PFSK-1 (cell line): Measurements from ENCODE around the gene GAPDHS.

Experiments
- FOXP2 ChIP-seq: optimal IDR thresholded peaks from 2 replicates; pipeline ENCODE3; 2011; ENCODE audit warnings: borderline replicate concordance, control low read depth, inconsistent platforms; ENCODE audit not compliant: insufficient read depth; ENCODE audit errors: extremely low read length, extremely low read depth
- POLR2AphosphoS5 ChIP-seq: IDR thresholded peaks from 2 replicates; pipeline ENCODE4 v1.6.1; 2012; ENCODE audit warnings: low read depth, mild to moderate bottlenecking, control low read depth, low read length, moderate library complexity
- SIN3A ChIP-seq: IDR thresholded peaks from 2 replicates; pipeline ENCODE4 v1.6.1; 2012; ENCODE audit warnings: mild to moderate bottlenecking, low read length, moderate library complexity, borderline replicate concordance; ENCODE audit not compliant: insufficient read depth
- TAF1 ChIP-seq: IDR thresholded peaks from 2 replicates; pipeline ENCODE4 v1.6.1; 2012; ENCODE audit warnings: low read length, control low read depth, borderline replicate concordance; ENCODE audit not compliant: insufficient read depth
- TF ChIP-seq, protein P1 (sequence below), 2 experiments: IDR thresholded peaks; 2 replicates each; pipeline versions ENCODE4 v1.6.1 to v1.8.0; 2011 to 2012; ENCODE audit warnings: low read depth in 2 of 2, low read length in 2 of 2, control low read depth in 1 of 2, inconsistent platforms in 1 of 2, mild to moderate bottlenecking in 1 of 2, moderate library complexity in 1 of 2; ENCODE audit not compliant: insufficient read depth in 1 of 2

Gene GAPDHS

DNA sequence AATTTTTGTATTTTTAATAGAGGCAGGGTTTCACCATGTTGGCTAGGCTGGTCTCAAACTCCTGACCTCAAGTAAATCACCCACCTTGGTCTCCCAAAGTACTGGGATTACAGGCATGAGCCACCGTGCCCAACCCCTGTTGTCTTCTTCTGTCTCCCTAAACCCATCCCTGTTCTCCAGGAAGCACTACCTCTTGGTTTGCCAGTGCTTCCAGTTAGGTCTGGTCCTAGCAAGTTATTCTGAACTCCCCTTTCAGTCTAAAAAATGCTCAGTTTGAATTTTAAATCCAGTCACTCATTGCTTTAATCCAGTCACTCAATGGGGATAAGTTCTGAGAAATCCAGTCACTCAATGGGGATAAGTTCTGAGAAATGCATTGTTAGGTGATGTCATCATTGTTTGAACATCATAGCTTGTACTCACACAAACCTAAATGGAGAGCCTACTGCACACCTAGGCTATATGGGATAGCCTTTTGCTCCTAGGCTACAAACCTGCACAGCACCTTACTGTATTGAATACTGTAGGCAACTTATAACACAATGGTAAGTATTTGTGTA, 38.2 kb downstream of the GAPDHS start:
- TF ChIP-seq TAF1 = no peak
- TF ChIP-seq POLR2AphosphoS5 = no peak
- TF ChIP-seq FOXP2 = no peak
- no peak for TF ChIP-seq SIN3A
- TF ChIP-seq, protein P1, sequence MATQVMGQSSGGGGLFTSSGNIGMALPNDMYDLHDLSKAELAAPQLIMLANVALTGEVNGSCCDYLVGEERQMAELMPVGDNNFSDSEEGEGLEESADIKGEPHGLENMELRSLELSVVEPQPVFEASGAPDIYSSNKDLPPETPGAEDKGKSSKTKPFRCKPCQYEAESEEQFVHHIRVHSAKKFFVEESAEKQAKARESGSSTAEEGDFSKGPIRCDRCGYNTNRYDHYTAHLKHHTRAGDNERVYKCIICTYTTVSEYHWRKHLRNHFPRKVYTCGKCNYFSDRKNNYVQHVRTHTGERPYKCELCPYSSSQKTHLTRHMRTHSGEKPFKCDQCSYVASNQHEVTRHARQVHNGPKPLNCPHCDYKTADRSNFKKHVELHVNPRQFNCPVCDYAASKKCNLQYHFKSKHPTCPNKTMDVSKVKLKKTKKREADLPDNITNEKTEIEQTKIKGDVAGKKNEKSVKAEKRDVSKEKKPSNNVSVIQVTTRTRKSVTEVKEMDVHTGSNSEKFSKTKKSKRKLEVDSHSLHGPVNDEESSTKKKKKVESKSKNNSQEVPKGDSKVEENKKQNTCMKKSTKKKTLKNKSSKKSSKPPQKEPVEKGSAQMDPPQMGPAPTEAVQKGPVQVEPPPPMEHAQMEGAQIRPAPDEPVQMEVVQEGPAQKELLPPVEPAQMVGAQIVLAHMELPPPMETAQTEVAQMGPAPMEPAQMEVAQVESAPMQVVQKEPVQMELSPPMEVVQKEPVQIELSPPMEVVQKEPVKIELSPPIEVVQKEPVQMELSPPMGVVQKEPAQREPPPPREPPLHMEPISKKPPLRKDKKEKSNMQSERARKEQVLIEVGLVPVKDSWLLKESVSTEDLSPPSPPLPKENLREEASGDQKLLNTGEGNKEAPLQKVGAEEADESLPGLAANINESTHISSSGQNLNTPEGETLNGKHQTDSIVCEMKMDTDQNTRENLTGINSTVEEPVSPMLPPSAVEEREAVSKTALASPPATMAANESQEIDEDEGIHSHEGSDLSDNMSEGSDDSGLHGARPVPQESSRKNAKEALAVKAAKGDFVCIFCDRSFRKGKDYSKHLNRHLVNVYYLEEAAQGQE (IDR thresholded peaks at IDR 0.05; ENCODE audit: insufficient read depth in 1 of 2, low read depth in 2 of 2, low read length in 2 of 2) = no peak

DNA sequence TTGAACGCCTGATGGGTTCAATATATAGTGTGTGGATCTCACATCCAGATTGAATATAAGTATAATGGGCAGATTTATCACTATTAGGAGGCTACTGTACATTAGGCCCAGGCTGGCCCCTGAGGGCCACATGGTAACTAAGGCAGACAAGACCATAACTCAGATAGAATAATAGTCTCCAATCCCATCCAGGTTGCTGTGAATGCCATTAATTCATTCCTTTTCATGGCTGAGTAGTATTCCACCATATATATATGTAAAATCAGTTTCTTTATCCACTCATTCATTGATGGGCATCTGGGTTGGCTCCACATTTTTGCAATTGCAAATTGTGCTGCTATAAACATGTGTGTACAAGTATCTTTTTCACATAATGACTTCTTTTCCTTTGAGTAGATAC, 44.7 kb downstream of the GAPDHS start:
- TF ChIP-seq SIN3A = no peak
- TF ChIP-seq, protein P1 (IDR thresholded peaks at IDR 0.05; ENCODE audit: insufficient read depth in 1 of 2, low read depth in 2 of 2, low read length in 2 of 2) = no peak
- no peak for TF ChIP-seq TAF1
- TF ChIP-seq FOXP2 = no peak
- TF ChIP-seq POLR2AphosphoS5 = no peak

DNA sequence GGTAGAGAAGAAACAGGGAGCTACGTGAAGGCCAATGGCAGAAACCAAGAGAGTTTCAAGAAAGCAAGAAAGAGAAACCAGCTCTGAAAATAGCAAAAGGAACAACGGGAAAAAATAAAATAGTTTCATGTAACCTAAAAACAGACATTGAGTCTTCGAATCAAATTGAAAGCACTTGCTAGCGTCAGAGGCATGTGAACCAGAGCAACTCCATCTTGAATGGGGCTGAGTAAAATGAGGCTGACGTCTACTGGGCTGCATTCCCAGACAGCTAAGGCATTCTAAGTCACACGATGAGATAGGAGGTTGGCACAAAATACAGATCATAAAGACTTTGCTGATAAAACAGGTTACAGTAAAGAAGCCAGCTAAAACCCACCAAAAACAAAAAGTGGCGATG, 45.5 kb downstream of the GAPDHS start:
- no peak for TF ChIP-seq POLR2AphosphoS5
- no peak for TF ChIP-seq FOXP2
- no peak for TF ChIP-seq TAF1
- TF ChIP-seq, protein P1 (IDR thresholded peaks at IDR 0.05; ENCODE audit: insufficient read depth in 1 of 2, low read depth in 2 of 2, low read length in 2 of 2) = no peak
- TF ChIP-seq SIN3A = no peak

DNA sequence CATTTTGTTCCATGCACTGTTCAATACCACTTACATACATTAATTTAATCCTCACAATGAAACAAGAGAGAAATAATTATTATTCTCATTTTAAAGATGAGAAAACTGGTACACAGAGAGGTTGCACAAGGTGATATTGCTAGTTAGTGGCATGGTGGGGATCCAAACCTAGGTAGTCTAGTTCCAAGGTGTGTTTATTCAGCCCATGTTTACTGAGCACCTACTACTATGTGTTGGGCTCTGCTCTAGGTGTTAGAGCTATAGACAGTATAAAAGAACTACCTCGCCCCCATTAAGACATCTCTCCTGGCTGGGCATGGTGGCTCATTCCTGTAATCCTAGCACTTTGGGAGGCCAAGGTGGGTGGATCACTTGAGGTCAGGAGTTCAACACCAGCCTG, 49.5 kb downstream of the GAPDHS start:
- TF ChIP-seq SIN3A (no peak), POLR2AphosphoS5 (no peak), FOXP2 (no peak), TAF1 (no peak)
- TF ChIP-seq, protein P1 (IDR thresholded peaks at IDR 0.05; ENCODE audit: insufficient read depth in 1 of 2, low read depth in 2 of 2, low read length in 2 of 2) = no peak

DNA sequence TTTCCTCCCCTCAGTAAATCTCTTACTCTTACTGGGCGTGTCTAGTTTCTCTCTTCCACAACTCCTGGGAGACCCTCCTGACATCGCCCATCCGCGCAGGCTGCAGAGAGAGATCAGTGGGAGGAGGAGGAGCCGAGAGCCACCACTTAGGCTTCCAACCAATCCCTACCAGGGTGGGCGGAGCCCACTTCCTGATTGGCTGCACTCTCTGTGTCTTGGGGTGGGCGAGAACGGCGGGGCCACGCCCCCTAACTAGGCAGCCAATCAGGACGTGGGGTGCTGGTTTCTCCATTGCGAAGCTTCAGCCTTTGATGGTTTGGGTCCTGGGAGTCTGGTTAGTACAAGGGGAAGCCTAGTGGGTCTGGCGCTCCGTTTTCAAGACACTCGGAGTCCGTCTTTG, 52.6 kb downstream of the GAPDHS start, which contains the start of gene PMIS2:
PMIS2 (plus strand) TSS at position 326 of the 400 bp plus-strand sequence. CDS start 87 bp downstream, outside the sequence.
- TF ChIP-seq, protein P1 (IDR thresholded peaks at IDR 0.05; ENCODE audit: insufficient read depth in 1 of 2, low read depth in 2 of 2, low read length in 2 of 2) = no peak
- no peak for TF ChIP-seq FOXP2
- TF ChIP-seq TAF1 = no peak
- TF ChIP-seq SIN3A = no peak
- TF ChIP-seq POLR2AphosphoS5 = no peak
